A673 (cell line): Measurements from ENCODE around the gene GRAMD1C.

Experiments
- EZH2 ChIP-seq: fragments of 200-600 bp; sonication (generic); IDR thresholded peaks from 2 replicates; pipeline ENCODE4 v1.6.1; 2017; ENCODE audit warnings: borderline replicate concordance, low read depth, mild to moderate bottlenecking, mixed read lengths, antibody characterized with exemption, low read length; ENCODE audit not compliant: poor library complexity, severe bottlenecking
- TF ChIP-seq, protein P1 (sequence below): fragments of 300-800, 200-600 bp; sonication (generic); conservative IDR thresholded peaks from 2 replicates; pipeline ENCODE4 v1.5.1; 2017; ENCODE audit warnings: low read depth, mild to moderate bottlenecking, antibody characterized with exemption, low read length, moderate library complexity, mixed read lengths

GRCh38 chr3:113896930-113897329 is 58.3 kb downstream of the GRAMD1C start:
- TF ChIP-seq, protein P1, sequence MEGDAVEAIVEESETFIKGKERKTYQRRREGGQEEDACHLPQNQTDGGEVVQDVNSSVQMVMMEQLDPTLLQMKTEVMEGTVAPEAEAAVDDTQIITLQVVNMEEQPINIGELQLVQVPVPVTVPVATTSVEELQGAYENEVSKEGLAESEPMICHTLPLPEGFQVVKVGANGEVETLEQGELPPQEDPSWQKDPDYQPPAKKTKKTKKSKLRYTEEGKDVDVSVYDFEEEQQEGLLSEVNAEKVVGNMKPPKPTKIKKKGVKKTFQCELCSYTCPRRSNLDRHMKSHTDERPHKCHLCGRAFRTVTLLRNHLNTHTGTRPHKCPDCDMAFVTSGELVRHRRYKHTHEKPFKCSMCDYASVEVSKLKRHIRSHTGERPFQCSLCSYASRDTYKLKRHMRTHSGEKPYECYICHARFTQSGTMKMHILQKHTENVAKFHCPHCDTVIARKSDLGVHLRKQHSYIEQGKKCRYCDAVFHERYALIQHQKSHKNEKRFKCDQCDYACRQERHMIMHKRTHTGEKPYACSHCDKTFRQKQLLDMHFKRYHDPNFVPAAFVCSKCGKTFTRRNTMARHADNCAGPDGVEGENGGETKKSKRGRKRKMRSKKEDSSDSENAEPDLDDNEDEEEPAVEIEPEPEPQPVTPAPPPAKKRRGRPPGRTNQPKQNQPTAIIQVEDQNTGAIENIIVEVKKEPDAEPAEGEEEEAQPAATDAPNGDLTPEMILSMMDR: no peak
- TF ChIP-seq EZH2: no peak
